CD4-positive, alpha-beta T cell (primary cell): ENCODE measurements around the gene LCE7A. TPM values are rescaled to one million over a fixed set of nuclear protein-coding genes. Genes with fewer than 3 reads are reported as not detected.
A peak's percentile ranks its signal among the peaks of the same experiment; 100 is the strongest.

Experiments
- ATAC-seq: fragments of 200-7000 bp; cut with Tn5 transposase; one replicate; pipeline ENCODE4 v1.10.0; 2022; ENCODE audit warnings: mild to moderate bottlenecking; ENCODE audit not compliant: poor library complexity
- CTCF ChIA-PET: fragments of 350-600 bp; sonication (Branson Sonifier 250); formaldehyde crosslinking; loops from one replicate; lab custom pipeline; 2021; ENCODE audit warnings: antibody characterized with exemption, inconsistent platforms; lab: Charles Lee
- POLR2A ChIA-PET: fragments of 350-600 bp; sonication (Branson Sonifier 250); formaldehyde crosslinking; loops from one replicate; lab custom pipeline; 2021; ENCODE audit warnings: antibody characterized with exemption, inconsistent platforms; lab: Charles Lee
- DNase-seq, 14 experiments: peaks; one replicate each; pipeline ENCODE4 v3.0.0-alpha.2; 2013 to 2020; ENCODE audit warnings: mixed read lengths in 2 of 14
- H3K27ac ChIP-seq, 2 donors: one replicate each; pipeline versions ENCODE4 v1.5.1 to v1.7.0; 2013; ENCODE audit warnings: low read length in 2 of 2, low read depth in 1 of 2, mild to moderate bottlenecking in 1 of 2
- H3K27me3 ChIP-seq, 2 experiments: 1 replicate in 1 of 2; 2 replicates in 1 of 2; pipeline versions ENCODE4 v1.6.1 to v1.7.0; 2013; ENCODE audit warnings: low read length in 2 of 2, control low read depth in 1 of 2, mild to moderate bottlenecking in 1 of 2, moderate library complexity in 1 of 2; ENCODE audit not compliant: insufficient read depth in 2 of 2, control insufficient read depth in 1 of 2
- H3K36me3 ChIP-seq: one replicate; pipeline ENCODE4 v1.6.1; 2013; ENCODE audit warnings: low read length, control low read depth; ENCODE audit not compliant: insufficient read depth
- H3K4me1 ChIP-seq: one replicate; pipeline ENCODE4 v1.6.1; 2013; ENCODE audit warnings: low read length, control low read depth; ENCODE audit not compliant: insufficient read depth
- H3K4me3 ChIP-seq: one replicate; pipeline ENCODE4 v1.5.1; 2013; ENCODE audit warnings: mild to moderate bottlenecking, low read length, moderate library complexity
- H3K9me3 ChIP-seq, 2 experiments: 1 replicate in 1 of 2; 2 replicates in 1 of 2; pipeline versions ENCODE4 v1.6.1 to v1.7.0; 2013; ENCODE audit warnings: low read length in 2 of 2, mild to moderate bottlenecking in 2 of 2, control low read depth in 1 of 2, moderate library complexity in 1 of 2; ENCODE audit not compliant: control insufficient read depth in 1 of 2, insufficient read depth in 1 of 2
- H3K27ac Mint-ChIP-seq: one replicate; pipeline ENCODE4 v1.8.0; 2020; ENCODE audit warnings: mixed read lengths
- H3K27me3 Mint-ChIP-seq: one replicate; pipeline ENCODE4 v1.8.0; 2021; ENCODE audit warnings: mixed read lengths
- H3K36me3 Mint-ChIP-seq: one replicate; pipeline ENCODE4 v1.8.0; 2021; ENCODE audit warnings: low read depth, mixed read lengths
- H3K4me1 Mint-ChIP-seq: one replicate; pipeline ENCODE4 v1.8.0; 2021; ENCODE audit warnings: low read depth, mixed read lengths
- H3K4me3 Mint-ChIP-seq: one replicate; pipeline ENCODE4 v1.8.0; 2020; ENCODE audit warnings: mild to moderate bottlenecking, mixed read lengths
- H3K9me3 Mint-ChIP-seq: one replicate; pipeline ENCODE4 v1.8.0; 2020; ENCODE audit warnings: mixed read lengths
- CTCF ChIP-seq: fragments of 200-600 bp; IDR thresholded peaks from one replicate; pipeline ENCODE4 v1.8.0; 2022; ENCODE audit warnings: antibody characterized with exemption, mild to moderate bottlenecking
- intact Hi-C, 2 experiments: fragments of 100-400 bp; cut with DNase I in 1 of 2; cut with micrococcal nuclease in 1 of 2; formaldehyde crosslinking; loops; one replicate each; pipeline versions ENCODE4 v1.15.1 to v1.9.0; 2023 to 2025; cut with DNase I, micrococcal nuclease
- total RNA-seq, 174 experiments: library from RNA in 2 of 174; stranded (reverse) in 2 of 174; gene quantifications; one replicate each; pipeline ENCODE4 v1.2.3 and lab custom pipeline; 2021 to 2026

Gene LCE7A
- total RNA-seq, 2 experiments from 2014 or later = not detected

DNA sequence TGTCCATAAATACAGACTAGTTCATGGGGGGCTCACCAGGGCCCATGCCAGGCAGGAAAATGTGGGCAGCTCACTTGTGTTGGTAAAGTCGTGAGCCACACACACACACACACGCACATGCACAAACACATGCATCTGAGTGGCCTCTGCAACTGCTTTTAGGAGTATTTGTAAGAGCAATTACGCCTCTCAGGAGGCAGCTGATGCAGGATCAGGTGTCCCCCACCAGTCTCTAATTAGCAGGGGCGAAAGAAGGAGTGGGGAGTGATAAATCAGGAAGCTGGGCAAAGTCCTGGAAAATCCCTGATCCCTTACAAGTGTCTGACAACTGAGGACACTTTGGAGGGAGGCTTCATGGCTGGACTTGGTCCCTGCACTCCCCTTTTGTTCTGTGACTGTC lies 42.8 kb downstream of the LCE7A start:
- ATAC-seq (no peak), DNase-seq (no peak)
- Histone ChIP-seq H3K4me1 (no peaks in the 10 kb centered on the region), H3K27ac (no peak overlapping the region), H3K4me3 (no peak overlapping the region), H3K9me3 (no peaks in the 10 kb centered on the region), H3K36me3 (no peaks in the 10 kb centered on the region), H3K27me3 (peaks cover 5 to 13% of the 10 kb centered on the region in 2 experiments)
- intact Hi-C loops = no loop called here
- Mint-ChIP-seq H3K36me3 (no peaks in the 10 kb centered on the region), H3K27ac (no peak overlapping the region), H3K4me1 (no peaks in the 10 kb centered on the region), H3K27me3 (peaks cover 62% of the 10 kb centered on the region), H3K4me3 (no peak overlapping the region), H3K9me3 (no peaks in the 10 kb centered on the region)
- ChIA-PET POLR2A (no interaction called here), CTCF (no interaction called here)
- TF ChIP-seq CTCF = no peak

DNA sequence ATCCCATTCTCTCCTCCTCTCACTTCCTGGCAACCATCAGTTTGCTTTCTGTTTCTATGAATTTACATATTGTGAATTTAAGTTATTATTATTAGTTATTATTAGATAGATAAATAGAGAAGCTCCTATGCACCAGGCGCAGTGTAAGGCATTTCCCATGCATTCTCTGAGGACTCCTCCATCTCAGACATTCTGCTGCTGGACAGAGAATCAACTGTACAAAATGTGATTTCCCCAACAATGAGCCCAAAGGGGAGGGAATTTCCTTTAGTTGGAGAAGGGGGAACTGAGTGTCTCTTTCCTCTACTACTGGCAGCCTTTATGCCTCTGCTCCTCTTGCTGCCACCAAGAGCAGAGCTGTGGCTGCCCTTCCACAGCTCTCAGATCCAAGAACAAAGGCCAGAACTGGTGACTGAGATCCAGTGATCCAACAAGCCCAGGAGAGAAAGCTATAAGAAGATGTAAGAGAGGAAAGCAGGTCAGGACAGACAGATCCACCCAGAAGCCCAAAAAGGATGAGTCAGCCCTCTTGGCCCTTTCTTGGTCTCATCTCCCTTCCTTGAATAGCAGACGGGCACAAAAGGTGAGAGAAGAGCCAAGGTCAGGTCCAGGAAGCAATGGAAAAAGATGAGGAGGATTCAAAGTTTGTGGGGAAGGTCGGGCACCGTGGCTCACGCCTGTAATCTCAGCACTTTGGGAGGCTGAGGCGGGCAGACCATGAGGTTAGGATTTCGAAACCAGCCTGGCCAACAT lies 45.1 kb downstream of the LCE7A start:
- Mint-ChIP-seq H3K27ac (no peak overlapping the region), H3K4me3 (no peak overlapping the region), H3K4me1 (no peaks in the 10 kb centered on the region), H3K9me3 (no peaks in the 10 kb centered on the region), H3K36me3 (no peaks in the 10 kb centered on the region), H3K27me3 (peaks cover 66% of the 10 kb centered on the region)
- Histone ChIP-seq H3K36me3 (no peaks in the 10 kb centered on the region), H3K4me3 (no peak overlapping the region), H3K4me1 (no peaks in the 10 kb centered on the region), H3K27ac (no peak overlapping the region), H3K27me3 (peaks cover 5 to 17% of the 10 kb centered on the region in 2 experiments), H3K9me3 (peaks cover 0 to 6% of the 10 kb centered on the region in 2 experiments)
- ChIA-PET POLR2A (no interaction called here), CTCF (no interaction called here)
- intact Hi-C loops = no loop called here
- no peak for TF ChIP-seq CTCF
- ATAC-seq (no peak), DNase-seq (no peak)

- ChIA-PET CTCF (no interaction called here), POLR2A (no interaction called here)
- H3K36me3 Mint-ChIP-seq = no peaks in the 10 kb centered on the region
- peaks cover 5 to 17% of the 10 kb centered on the region in 2 experiments for H3K27me3 ChIP-seq
- DNase-seq (peak in 1 of 14 experiments; percentile 6), ATAC-seq (no peak)
- no peak overlapping the region for H3K27ac Mint-ChIP-seq
- no peaks in the 10 kb centered on the region for H3K36me3 ChIP-seq
- H3K9me3 Mint-ChIP-seq = no peaks in the 10 kb centered on the region
- intact Hi-C loops = no loop called here
- no peaks in the 10 kb centered on the region for H3K4me1 ChIP-seq
- TF ChIP-seq CTCF = no peak
- no peak overlapping the region for H3K4me3 Mint-ChIP-seq
- H3K9me3 ChIP-seq = peaks cover 0 to 18% of the 10 kb centered on the region in 2 experiments
- no peak overlapping the region for H3K27ac ChIP-seq
- H3K4me3 ChIP-seq = no peak overlapping the region
- peaks cover 59% of the 10 kb centered on the region for H3K27me3 Mint-ChIP-seq
- H3K4me1 Mint-ChIP-seq = no peaks in the 10 kb centered on the region
Observed at GRCh38 chr1:152906023-152906565, 46.3 kb downstream of the LCE7A start.
